ENCODE data around the gene MORN5.

Gene MORN5

DNA sequence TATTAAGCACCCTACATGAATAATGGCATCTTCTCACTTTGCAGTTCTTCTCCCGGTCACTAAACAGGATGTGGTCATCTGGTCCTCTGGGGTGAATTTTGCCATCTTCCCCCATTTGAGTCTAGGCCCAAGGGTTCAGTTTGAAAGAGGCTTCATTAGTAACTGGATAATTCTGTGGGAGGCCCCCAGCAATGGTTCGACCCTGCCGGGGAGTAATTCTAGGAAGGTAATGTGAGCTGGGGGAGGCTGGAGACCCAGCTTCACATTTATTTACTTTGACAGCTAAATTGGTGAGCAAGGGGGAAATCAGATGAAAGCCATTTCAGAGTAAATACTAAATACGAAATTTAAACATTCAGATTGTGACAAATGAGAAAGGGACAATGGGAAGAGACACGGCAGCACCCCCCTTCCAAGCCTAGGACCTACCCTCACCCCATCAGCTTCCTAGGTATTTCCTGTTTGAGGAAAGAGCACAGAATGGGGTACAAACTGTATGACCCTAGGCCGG lies 73.1 kb downstream of the MORN5 start:
- DNase-seq (ENCODE audit: low read depth), result no peak

DNA sequence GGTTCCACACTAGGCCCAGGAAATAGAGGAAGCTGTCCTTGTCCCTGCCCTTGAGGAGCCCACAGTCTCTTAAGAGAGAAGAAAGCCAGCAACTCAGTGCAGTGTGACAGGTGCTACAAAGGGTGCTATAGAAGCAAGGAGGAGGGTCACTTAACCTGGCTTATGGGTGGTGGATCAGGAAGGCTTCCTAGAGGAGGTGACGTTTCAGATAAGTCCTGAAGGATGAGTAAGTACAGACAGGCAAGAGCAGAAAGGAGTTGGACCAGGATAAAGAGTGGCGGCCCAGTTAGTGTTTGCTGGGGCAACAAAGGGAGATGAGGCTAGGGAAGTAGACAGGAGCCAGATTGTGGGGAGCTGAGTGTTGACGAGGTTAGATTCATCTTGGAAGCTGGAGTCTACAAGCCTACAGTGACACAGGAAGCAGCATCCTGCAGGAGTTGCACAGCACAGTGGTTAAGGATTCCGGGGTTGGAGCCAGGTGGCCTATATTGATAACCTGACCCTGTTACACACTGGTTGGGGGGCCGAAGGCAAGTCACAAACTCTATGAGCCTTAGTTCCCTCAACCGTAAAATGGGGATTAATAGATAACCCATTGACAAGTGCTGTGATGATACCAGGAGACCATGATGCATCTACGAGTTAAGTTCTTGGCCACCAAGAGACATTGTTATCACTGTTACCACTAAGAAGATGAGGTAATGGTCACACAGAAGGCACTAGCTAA lies 74.5 kb downstream of the MORN5 start:
- DNase-seq (ENCODE audit: low read depth), result no peak

DNA sequence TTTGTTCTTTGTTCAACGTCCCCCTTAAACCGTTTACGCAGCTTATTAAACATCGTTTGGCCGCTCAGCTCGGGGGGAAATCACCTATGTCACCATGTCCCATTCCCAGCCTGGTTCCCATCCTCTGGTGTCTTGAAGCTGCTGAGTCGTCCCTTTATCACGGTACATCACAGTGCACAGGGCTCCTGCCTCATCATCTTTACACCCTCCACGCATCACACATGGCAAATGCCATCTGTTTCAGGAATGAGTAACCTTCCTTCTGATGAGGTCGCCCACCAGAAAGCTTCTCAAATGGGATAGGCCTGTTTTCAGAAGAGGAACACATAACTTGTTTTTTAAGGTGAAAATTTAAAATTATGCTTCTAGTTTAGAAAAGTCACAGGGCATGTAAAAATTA lies 77.0 kb downstream of the MORN5 start:
- no peak for DNase-seq (ENCODE audit: low read depth)

DNA sequence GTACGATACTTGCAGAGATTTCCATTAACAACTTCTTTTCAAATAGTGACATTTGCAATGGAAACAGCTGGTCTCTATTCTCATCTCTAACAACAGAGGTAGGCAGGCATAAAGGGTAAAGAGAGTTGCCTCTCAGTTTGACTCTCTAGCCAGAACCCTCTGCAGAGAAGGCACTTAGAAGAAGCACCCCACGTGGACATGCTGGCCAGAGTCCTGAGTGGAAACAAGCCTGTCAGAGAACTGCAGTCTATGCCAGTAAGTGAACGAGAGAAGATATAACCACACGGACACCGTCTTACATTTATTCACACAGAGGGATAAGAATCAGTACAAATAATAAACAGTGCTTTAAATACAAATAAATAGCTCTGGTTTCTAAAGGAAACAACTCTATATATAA lies 80.0 kb downstream of the MORN5 start:
- no peak for DNase-seq (ENCODE audit: low read depth)

DNA sequence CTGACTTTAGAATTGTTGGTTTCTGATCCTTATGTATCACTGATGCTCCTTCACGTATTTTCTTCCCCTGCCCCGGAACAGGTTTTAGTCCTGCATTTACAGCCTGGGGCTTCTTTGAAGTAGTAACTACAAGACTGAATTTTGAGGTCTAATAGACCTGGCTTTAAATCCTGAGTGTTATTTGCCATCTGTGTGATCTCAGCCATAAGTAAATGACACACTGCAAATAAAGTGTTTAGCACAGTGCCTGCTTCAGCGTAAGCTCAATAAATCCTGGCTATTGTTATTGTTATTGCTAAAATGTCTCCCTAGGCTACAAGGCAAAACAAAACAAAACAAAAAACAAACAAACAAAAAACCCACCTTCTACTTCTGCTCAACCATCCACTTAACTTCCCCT lies 84.6 kb downstream of the MORN5 start:
- no peak for DNase-seq (ENCODE audit: low read depth)

DNA sequence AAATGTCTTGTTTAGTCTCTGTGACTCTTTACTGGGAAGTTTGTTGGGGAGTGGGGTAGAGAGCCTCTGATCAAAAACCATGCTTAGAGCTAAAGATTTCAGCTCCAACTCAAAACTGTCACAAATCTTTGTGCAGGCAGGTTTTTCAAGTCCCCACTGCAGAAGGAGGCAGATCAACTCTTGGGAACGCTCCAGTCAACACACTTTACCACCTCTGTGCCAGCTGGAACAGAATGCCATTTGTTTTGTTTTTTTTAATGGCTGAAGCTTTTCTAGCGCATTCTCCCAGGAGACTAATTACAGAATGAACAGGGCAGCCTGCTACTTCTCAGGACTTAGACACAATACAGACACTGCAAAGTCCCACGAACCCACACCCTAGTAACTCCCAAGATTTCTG lies 87.0 kb downstream of the MORN5 start:
- no peak for DNase-seq (ENCODE audit: low read depth)

DNA sequence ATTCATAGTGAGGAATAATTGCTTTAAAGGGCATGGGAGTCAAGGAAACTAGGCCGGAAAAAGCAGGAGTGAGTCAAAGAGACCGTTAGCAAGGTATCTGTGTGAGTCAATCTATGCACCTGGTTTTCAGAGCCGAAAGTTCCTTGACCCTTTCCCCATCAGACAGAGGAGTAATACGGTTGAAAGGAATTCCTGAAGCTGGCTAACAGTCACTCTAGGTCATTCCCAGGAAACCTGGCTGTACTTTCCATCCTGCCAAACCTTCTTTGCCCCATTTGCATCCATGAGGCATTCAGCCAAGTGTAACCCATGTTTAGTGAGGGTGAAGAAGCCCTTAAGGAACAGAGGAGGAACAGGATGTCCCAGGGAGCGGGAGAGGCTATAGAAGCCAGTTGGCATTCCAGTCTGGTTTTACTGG lies 88.7 kb downstream of the MORN5 start:
- no peak for DNase-seq (ENCODE audit: low read depth)
